Endodermal cell (in vitro differentiated cells): Measurements from ENCODE around the gene MTHFD2L. TPM values are rescaled to one million over a fixed set of nuclear protein-coding genes. Genes with fewer than 3 reads are reported as not detected.
"Not testable (repeated sequence)": the region's sequence is repeated elsewhere in the genome, so short reads cannot be mapped to it uniquely, and the experiment has no call there.

ENCODE experiments used
- DNase-seq: peaks from one replicate; pipeline ENCODE4 v3.0.0-alpha.2; 2017
- H3K27ac ChIP-seq: 2 replicates; pipeline ENCODE4 v1.5.1; 2013; ENCODE audit warnings: mild to moderate bottlenecking, low read depth, low read length, moderate library complexity
- H3K27me3 ChIP-seq: 2 replicates; pipeline ENCODE4 v1.6.1; 2013; ENCODE audit warnings: mild to moderate bottlenecking, low read length, moderate library complexity; ENCODE audit not compliant: insufficient read depth, control insufficient read depth, poor library complexity, severe bottlenecking
- H3K36me3 ChIP-seq: 2 replicates; pipeline ENCODE4 v1.7.0; 2013; ENCODE audit warnings: mild to moderate bottlenecking, low read length, moderate library complexity; ENCODE audit not compliant: control insufficient read depth, insufficient read depth
- H3K4me1 ChIP-seq: one replicate; pipeline ENCODE4 v1.7.0; 2013; ENCODE audit warnings: low read length; ENCODE audit not compliant: control insufficient read depth, insufficient read depth
- H3K4me3 ChIP-seq: 2 replicates; pipeline ENCODE4 v1.5.1; 2013; ENCODE audit warnings: mild to moderate bottlenecking, low read length, moderate library complexity
- H3K9ac ChIP-seq: 2 replicates; pipeline ENCODE4 v1.6.1; 2013; ENCODE audit warnings: mild to moderate bottlenecking, low read length, moderate library complexity; ENCODE audit not compliant: poor library complexity, severe bottlenecking; ENCODE audit errors: extremely low read depth
- H3K9me3 ChIP-seq: 2 replicates; pipeline ENCODE4 v1.6.1; 2013; ENCODE audit warnings: mild to moderate bottlenecking, low read length, moderate library complexity; ENCODE audit not compliant: control insufficient read depth
- H3K27ac Mint-ChIP-seq: 2 replicates; pipeline ENCODE4 v1.8.0; 2020; ENCODE audit warnings: mixed read lengths
- H3K27me3 Mint-ChIP-seq: 2 replicates; pipeline ENCODE4 v1.8.0; 2021; ENCODE audit warnings: mild to moderate bottlenecking, mixed read lengths; ENCODE audit not compliant: insufficient read depth
- H3K36me3 Mint-ChIP-seq: 2 replicates; pipeline ENCODE4 v1.8.0; 2020; ENCODE audit warnings: low read depth, mixed read lengths
- H3K4me1 Mint-ChIP-seq: 2 replicates; pipeline ENCODE4 v1.8.0; 2020; ENCODE audit warnings: mixed read lengths
- H3K4me3 Mint-ChIP-seq: 2 replicates; pipeline ENCODE4 v1.8.0; 2020; ENCODE audit warnings: mild to moderate bottlenecking, moderate library complexity, mixed read lengths
- H3K9me3 Mint-ChIP-seq: 2 replicates; pipeline ENCODE4 v1.8.0; 2020; ENCODE audit warnings: mild to moderate bottlenecking, mixed read lengths
- WGBS, 2 experiments: methylation state at CpG; one replicate each; pipeline versions ENCODE4 v1.1.5 to v1.1.7; 2013; ENCODE audit warnings: missing lambda C conversion rate in 2 of 2, mixed read lengths in 1 of 2; ENCODE audit not compliant: insufficient coverage in 1 of 2, insufficient read length in 1 of 2; 5-methylcytosine and 5-hydroxymethylcytosine counted together
- total RNA-seq, 2 donors: library from RNA; stranded (reverse); fragmentation: NEBNext Ultra II Directional in 1 of 2; extraction: Animal tissue kit (Norgen Biotek cat#: 25700) in 1 of 2; gene quantifications; 2 replicates in 1 of 2; 3 replicates in 1 of 2; pipeline ENCODE4 v1.2.1, GENCODE V29; 2021
- TF ChIP-seq, protein P1 (sequence below): fragments of 200-600 bp; sonication (generic); conservative IDR thresholded peaks from 2 replicates; pipeline ENCODE4 v1.5.0; 2021; ENCODE audit warnings: antibody characterized with exemption, mild to moderate bottlenecking

Gene MTHFD2L
- total RNA-seq, 2 donors from 2014 or later, result 10.4 to 11.5 TPM

DNA sequence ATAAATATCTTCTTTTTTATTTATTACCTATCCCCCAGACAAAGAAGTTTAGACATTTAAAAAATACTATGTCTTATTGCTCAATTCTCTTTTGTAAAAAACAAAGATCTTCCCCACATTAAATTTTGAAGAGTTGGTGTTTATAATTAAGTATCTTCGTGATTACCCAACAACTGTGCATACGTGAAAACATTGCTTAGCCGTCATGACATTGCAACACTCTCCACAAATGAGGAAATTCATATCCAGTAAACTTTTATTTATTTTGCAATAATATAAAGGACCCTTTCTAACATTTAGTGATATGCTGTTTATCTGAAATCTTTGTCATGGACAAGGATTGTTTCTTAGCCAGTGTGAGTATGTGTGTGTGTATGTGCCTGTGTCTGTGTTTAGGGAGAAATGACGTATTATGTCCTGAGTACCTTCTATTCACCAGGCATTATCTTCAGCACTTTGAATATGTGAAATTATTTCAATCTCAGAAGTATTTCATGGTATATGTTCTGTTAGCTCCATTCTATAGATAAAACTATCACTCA, 180.9 kb downstream of the MTHFD2L start:
- Histone ChIP-seq H3K9ac (no peak overlapping the region), H3K36me3 (no peaks in the 10 kb centered on the region), H3K27ac (no peak overlapping the region), H3K27me3 (no peaks in the 10 kb centered on the region), H3K4me1 (no peaks in the 10 kb centered on the region), H3K9me3 (peaks cover 36% of the 10 kb centered on the region), H3K4me3 (no peak overlapping the region)
- no peak overlapping the region for H3K4me3 Mint-ChIP-seq
- H3K9me3 Mint-ChIP-seq, result peaks cover 37% of the 10 kb centered on the region
- H3K36me3 Mint-ChIP-seq, result no peaks in the 10 kb centered on the region
- TF ChIP-seq, protein P1, sequence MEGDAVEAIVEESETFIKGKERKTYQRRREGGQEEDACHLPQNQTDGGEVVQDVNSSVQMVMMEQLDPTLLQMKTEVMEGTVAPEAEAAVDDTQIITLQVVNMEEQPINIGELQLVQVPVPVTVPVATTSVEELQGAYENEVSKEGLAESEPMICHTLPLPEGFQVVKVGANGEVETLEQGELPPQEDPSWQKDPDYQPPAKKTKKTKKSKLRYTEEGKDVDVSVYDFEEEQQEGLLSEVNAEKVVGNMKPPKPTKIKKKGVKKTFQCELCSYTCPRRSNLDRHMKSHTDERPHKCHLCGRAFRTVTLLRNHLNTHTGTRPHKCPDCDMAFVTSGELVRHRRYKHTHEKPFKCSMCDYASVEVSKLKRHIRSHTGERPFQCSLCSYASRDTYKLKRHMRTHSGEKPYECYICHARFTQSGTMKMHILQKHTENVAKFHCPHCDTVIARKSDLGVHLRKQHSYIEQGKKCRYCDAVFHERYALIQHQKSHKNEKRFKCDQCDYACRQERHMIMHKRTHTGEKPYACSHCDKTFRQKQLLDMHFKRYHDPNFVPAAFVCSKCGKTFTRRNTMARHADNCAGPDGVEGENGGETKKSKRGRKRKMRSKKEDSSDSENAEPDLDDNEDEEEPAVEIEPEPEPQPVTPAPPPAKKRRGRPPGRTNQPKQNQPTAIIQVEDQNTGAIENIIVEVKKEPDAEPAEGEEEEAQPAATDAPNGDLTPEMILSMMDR, result no peak
- 94% methylated on average over 4 of the region's 4 CpGs; no CpG with 5 or more reads in 1 of the 2 experiments for WGBS, 2 experiments
- no peaks in the 10 kb centered on the region for H3K27me3 Mint-ChIP-seq
- DNase-seq, result no peak
- H3K27ac Mint-ChIP-seq, result no peak overlapping the region
- no peaks in the 10 kb centered on the region for H3K4me1 Mint-ChIP-seq

DNA sequence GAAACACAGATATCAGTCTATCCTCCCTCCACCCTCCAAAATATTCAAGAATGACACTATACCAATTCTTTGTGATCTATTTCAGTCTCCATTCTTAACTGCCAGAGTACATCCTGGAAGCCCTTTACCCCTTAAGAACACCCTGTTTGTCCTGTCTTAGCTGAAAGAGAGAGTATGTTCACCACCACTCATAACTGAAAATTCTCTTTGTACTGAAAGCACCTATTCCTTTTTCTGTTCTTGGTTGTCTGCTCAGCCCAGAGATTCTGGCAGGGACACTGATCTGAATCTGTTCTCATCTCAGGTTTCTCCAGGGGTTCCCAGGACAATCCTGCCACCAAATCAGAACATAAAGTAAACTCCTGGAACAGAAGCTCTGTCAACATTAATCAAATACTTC, 181.6 kb downstream of the MTHFD2L start:
- no peak overlapping the region for H3K27ac ChIP-seq
- no peak overlapping the region for H3K4me3 Mint-ChIP-seq

DNA sequence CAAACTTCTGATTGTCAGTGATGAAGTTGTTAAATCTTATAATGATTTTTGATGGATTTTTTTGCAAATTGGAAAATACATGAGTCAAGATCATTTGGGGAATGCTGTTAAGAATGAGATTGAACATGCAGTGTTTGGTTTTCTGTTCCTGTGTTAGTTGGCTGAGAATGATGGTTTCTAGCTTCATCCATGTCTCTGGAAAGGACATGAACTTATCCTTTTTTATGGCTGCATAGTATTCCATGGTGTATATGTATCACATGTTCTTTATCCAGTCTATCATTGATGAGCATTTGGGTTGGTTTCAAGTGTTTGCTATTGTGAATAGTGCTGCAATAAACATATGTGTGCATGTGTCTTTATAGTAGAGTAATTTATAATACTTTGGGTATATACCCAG, 182.5 kb downstream of the MTHFD2L start:
- not testable (repeated sequence) for H3K4me1 ChIP-seq, H3K27ac ChIP-seq, H3K36me3 Mint-ChIP-seq, DNase-seq, H3K9ac ChIP-seq, H3K4me3 Mint-ChIP-seq, H3K27me3 Mint-ChIP-seq, H3K27me3 ChIP-seq, H3K27ac Mint-ChIP-seq, H3K4me1 Mint-ChIP-seq, H3K4me3 ChIP-seq, H3K36me3 ChIP-seq
- peaks cover 49% of the 10 kb centered on the region for H3K9me3 Mint-ChIP-seq
- peaks cover 42% of the 10 kb centered on the region for H3K9me3 ChIP-seq

More for the DNA sequence above, 181.6 kb downstream of the MTHFD2L start:
- Mint-ChIP-seq H3K36me3 (no peaks in the 10 kb centered on the region), H3K4me1 (no peaks in the 10 kb centered on the region), H3K27me3 (no peaks in the 10 kb centered on the region), H3K9me3 (peaks cover 41% of the 10 kb centered on the region), H3K27ac (no peak overlapping the region)
- TF ChIP-seq, protein P1, result no peak
- Histone ChIP-seq H3K4me3 (no peak overlapping the region), H3K27me3 (no peaks in the 10 kb centered on the region), H3K9me3 (peaks cover 38% of the 10 kb centered on the region), H3K36me3 (no peaks in the 10 kb centered on the region), H3K4me1 (no peaks in the 10 kb centered on the region), H3K9ac (no peak overlapping the region)
- no peak for DNase-seq

DNA sequence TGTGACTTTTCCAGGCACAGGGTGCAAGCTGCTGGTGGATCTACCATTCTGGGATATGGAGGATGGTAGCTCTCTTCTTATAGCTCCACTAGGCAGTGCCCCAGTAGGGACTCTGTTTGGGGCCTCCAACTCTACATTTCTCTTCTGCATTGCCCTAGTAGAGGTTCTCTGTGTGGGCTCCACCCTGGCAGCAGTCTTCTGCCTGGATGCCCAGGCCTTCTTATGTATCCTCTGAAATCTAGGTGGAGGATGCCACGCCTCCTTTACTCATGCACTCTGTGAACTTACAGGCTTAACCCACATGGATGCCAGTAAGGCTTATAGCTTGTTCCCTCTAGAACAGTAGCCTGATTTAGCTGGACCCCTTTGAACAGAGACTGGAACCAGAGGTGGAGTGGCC, 186.1 kb downstream of the MTHFD2L start:
- Histone ChIP-seq H3K9me3 (peaks cover 60% of the 10 kb centered on the region), H3K27me3 (no peaks in the 10 kb centered on the region), H3K36me3 (no peaks in the 10 kb centered on the region), H3K4me1 (no peaks in the 10 kb centered on the region), H3K4me3 (no peak overlapping the region), H3K9ac (no peak overlapping the region), H3K27ac (no peak overlapping the region)
- Mint-ChIP-seq H3K9me3 (peaks cover 51% of the 10 kb centered on the region), H3K4me3 (no peak overlapping the region), H3K27ac (no peak overlapping the region), H3K36me3 (peaks cover 3% of the 10 kb centered on the region), H3K27me3 (no peaks in the 10 kb centered on the region), H3K4me1 (no peaks in the 10 kb centered on the region)
- DNase-seq, result no peak
- TF ChIP-seq, protein P1, result no peak
- WGBS, 2 experiments, result 95 to 100% methylated on average over 1 of the region's 1 CpG
